HG03457 (cell line): ENCODE measurements around the gene ARNT2.

Source experiments
- ATAC-seq: cut with Tn5 transposase; IDR thresholded peaks from one replicate; pipeline ENCODE4 v1.9.1; 2021; ENCODE audit warnings: moderate number of reproducible peaks; ENCODE audit not compliant: unreplicated experiment

Gene ARNT2

GRCh38 chr15:80611543-80612080 is 207.4 kb downstream of the ARNT2 start:
- ATAC-seq = no peak

- no peak for ATAC-seq
Observed at GRCh38 chr15:80612118-80612823, 208.1 kb downstream of the ARNT2 start.

- no peak for ATAC-seq
Observed at GRCh38 chr15:80613762-80614365, 209.7 kb downstream of the ARNT2 start.

- ATAC-seq = no peak
Observed at GRCh38 chr15:80614711-80615360, 210.7 kb downstream of the ARNT2 start.

GRCh38 chr15:80615361-80615736 is 211.2 kb downstream of the ARNT2 start:
- ATAC-seq = no peak

- no peak for ATAC-seq
Observed at GRCh38 chr15:80615783-80616391, 211.7 kb downstream of the ARNT2 start.

- ATAC-seq = no peak
Observed at GRCh38 chr15:80618685-80619400, 214.7 kb downstream of the ARNT2 start.

GRCh38 chr15:80619680-80620079 is 215.5 kb downstream of the ARNT2 start:
- no peak for ATAC-seq

GRCh38 chr15:80620141-80620540 is 216.0 kb downstream of the ARNT2 start:
- ATAC-seq = no peak

- ATAC-seq = no peak
Observed at GRCh38 chr15:80620931-80621330, 216.7 kb downstream of the ARNT2 start.

- no peak for ATAC-seq
Observed at GRCh38 chr15:80626643-80627120, 222.5 kb downstream of the ARNT2 start.

- no peak for ATAC-seq
Observed at GRCh38 chr15:80629355-80629754, 225.2 kb downstream of the ARNT2 start.

GRCh38 chr15:80630981-80631380 is 226.8 kb downstream of the ARNT2 start:
- ATAC-seq = no peak

- no peak for ATAC-seq
Observed at GRCh38 chr15:80633221-80633620, 229.0 kb downstream of the ARNT2 start.

- ATAC-seq = no peak
Observed at GRCh38 chr15:80635953-80636352, 231.8 kb downstream of the ARNT2 start.

- ATAC-seq = no peak
Observed at GRCh38 chr15:80636675-80637074, 232.5 kb downstream of the ARNT2 start.

GRCh38 chr15:80637747-80638146 is 233.6 kb downstream of the ARNT2 start:
- ATAC-seq = no peak

- ATAC-seq = no peak
Observed at GRCh38 chr15:80638553-80639167, 234.5 kb downstream of the ARNT2 start.

- ATAC-seq = no peak
Observed at GRCh38 chr15:80639168-80639555, 235.0 kb downstream of the ARNT2 start.

- no peak for ATAC-seq
Observed at GRCh38 chr15:80640531-80641121, 236.4 kb downstream of the ARNT2 start.
